ENCODE results near the gene DHH.
"Not testable (repeated sequence)": the region's sequence is repeated elsewhere in the genome, so short reads cannot be mapped to it uniquely, and the experiment has no call there.

The DHH gene

DNA sequence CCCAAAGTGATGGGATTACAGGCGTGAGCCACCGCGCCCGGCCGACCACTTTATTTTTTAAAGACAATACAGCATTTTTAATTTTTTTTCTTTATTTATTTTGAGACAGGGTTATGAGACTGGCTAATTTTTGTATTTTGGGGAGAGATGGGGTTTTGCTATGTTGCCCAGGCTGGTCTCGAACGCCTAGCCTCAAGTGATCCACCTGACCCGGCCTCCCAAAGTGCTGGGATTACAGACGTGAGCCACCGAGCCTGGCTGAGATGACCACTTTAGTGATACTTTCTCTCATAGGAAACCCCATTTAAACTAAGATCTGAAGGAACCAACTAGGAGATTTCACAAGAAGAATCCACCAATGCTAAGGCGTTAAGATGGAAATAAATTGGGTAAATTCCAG, 23.6 kb downstream of the DHH start:
- no peak for TF ChIP-seq CTCF (IDR thresholded peaks at IDR 0.05; ENCODE audit: low read depth, low read length)
- in situ Hi-C loops (cut with HindIII; ENCODE audit: low sequenced_read_pairs), result no loop called here
- no peak for DNase-seq (ENCODE audit: low read depth, low spot score)
- no peak overlapping the region for H3K4me3 ChIP-seq (ENCODE audit: low read depth, low read length)

DNA sequence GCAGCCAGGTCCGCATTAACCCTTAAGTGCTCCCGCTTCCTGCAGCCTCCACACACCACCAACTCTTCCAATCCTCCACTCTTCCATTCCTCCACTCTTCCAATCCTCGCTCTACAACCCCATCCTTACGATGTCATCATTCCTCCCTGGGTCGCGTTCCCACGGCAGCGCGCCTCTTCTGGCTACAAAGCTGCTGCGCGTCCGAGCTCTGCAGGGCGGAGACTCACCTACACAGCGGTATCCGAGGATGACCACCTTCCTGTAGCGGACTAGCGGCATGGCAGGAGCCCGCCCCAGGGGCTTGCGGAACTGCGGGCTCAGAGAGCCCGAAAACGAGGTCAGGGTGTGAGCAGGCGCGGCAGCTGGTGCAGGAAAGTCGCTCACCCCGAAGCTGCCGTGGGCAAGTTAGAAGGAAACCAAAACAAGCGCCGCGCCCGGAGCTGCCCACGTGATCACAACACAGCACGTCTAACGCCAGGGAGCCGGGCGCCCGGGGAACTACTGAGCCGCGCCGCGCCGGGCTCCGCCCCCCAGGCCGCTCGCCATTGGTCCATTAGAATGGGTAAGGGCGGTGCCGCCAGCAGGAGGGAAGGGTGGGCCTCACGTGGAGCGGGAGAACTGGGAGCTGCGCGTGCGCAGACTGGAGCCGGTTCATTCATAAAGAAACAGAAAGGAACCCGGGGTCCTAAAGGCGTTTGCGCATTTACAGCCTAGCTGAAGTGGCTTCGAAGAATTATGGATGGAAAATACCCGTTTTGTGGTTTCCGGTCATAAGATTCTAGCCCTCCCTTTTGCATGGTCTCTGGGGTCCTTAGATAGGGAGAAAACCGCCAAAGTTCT, 24.9 kb downstream of the DHH start, which contains the start of gene RHEBL1:
RHEBL1 (minus strand) TSS at position 473 of the 840 bp plus-strand sequence; CDS start at position 279, 194 bp downstream.
- peak; percentile 96 for DNase-seq (ENCODE audit: low read depth, low spot score)
- TF ChIP-seq CTCF (IDR thresholded peaks at IDR 0.05; ENCODE audit: low read depth, low read length), result peak; percentile 9
- peak within 1 kb of the TSS; percentile 73 for H3K4me3 ChIP-seq (ENCODE audit: low read depth, low read length)
- in situ Hi-C loops (cut with HindIII; ENCODE audit: low sequenced_read_pairs), result no loop called here

DNA sequence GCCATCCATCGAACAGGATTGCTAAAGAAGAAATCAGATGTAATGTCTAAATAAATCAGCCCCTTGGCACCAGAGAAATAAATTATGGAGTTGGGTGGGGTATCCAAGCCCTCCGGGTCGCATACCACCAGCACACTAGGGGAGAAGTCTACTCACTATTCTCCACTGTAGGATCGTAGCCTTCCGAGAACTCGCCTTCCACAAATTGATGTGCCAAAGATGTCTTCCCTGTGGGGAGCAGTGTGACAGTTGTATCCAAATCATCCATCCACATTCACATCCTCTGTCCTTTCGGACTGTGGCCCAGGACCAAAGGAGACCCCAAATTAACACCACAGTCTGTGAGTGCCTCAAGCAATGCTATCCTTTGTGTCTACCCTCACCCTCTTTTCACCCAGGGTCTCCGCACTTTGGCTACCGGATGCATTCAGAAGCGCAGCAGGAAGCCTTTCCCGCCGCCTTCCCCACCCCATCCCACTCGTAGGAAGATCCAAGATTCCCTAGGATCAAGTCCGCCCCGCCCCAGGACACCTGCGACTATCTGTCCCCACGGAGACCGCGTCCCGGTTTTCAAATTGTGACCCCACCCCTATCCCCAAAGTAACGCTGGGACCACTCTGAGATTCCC, 25.6 kb downstream of the DHH start:
- H3K4me3 ChIP-seq (ENCODE audit: low read depth, low read length), result peak overlapping the region; percentile 73
- DNase-seq (ENCODE audit: low read depth, low spot score), result no peak
- no peak for TF ChIP-seq CTCF (IDR thresholded peaks at IDR 0.05; ENCODE audit: low read depth, low read length)
- in situ Hi-C loops (cut with HindIII; ENCODE audit: low sequenced_read_pairs), result no loop called here

DNA sequence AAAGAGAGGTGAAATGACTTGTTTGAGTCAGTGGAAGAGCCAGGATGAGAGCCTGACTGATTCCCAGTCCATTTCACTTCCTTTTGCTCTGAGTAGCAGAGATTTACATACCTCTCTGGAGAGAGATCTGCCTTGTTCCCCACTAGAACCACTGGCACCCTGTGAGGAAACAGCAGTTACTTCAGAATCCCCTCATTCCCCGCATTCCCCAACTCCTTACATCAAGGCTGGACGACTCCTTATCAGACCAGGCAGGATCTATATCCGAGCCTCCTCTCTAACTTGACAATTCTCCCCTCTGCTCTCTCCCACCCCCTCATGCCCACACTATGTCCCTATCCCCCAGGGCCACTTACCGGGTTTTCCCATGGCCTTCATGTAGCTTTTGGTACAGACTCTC, 28.5 kb downstream of the DHH start:
- H3K4me3 ChIP-seq (ENCODE audit: low read depth, low read length), result no peak overlapping the region
- in situ Hi-C loops (cut with HindIII; ENCODE audit: low sequenced_read_pairs), result no loop called here
- no peak for DNase-seq (ENCODE audit: low read depth, low spot score)
- TF ChIP-seq CTCF (IDR thresholded peaks at IDR 0.05; ENCODE audit: low read depth, low read length), result no peak

- in situ Hi-C loops (cut with HindIII; ENCODE audit: low sequenced_read_pairs), result no loop called here
- H3K4me3 ChIP-seq (ENCODE audit: low read depth, low read length), result no peak overlapping the region
- no peak for TF ChIP-seq CTCF (IDR thresholded peaks at IDR 0.05; ENCODE audit: low read depth, low read length)
- DNase-seq (ENCODE audit: low read depth, low spot score), result no peak
Measured at GRCh38 chr12:49064767-49065152, 29.8 kb downstream of the DHH start.

DNA sequence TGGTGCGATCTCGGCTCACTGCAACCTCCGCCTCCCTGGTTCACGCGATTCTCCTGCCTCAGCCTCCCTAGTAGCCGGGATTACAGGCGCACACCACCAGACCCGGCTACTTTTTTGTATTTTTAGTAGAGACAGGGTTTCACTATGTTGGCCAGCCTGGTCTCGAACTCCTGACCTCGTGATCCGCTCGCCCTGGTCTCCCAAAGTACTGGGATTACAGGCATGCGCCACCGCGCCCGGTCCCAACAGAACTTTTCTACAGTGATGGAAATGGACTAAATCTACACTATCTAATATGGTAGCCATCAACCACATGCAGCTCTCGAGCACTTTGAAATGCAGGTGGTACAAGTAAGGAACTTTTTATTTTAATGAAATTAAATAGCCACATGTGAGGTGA, 32.7 kb downstream of the DHH start:
- in situ Hi-C loops (cut with HindIII; ENCODE audit: low sequenced_read_pairs); H3K4me3 ChIP-seq (ENCODE audit: low read depth, low read length); DNase-seq (ENCODE audit: low read depth, low spot score): not testable (repeated sequence)

- peak overlapping the region; percentile 95 for H3K4me3 ChIP-seq (ENCODE audit: low read depth, low read length)
- in situ Hi-C loops (cut with HindIII; ENCODE audit: low sequenced_read_pairs), result no loop called here
- DNase-seq (ENCODE audit: low read depth, low spot score), result no peak
- no peak for TF ChIP-seq CTCF (IDR thresholded peaks at IDR 0.05; ENCODE audit: low read depth, low read length)
Measured at GRCh38 chr12:49061157-49061650, 33.4 kb downstream of the DHH start.
